NB4 (cell line): ENCODE results near the gene CHPF.

Experiments used
- MYC ChIP-seq: IDR thresholded peaks from 2 replicates; pipeline ENCODE4 v1.6.1; 2011; ENCODE audit warnings: low read depth, low read length
- TF ChIP-seq, protein P1 (sequence below): IDR thresholded peaks from one replicate; pipeline ENCODE4 v1.5.1; 2012; ENCODE audit warnings: low read depth, low read length

DNA sequence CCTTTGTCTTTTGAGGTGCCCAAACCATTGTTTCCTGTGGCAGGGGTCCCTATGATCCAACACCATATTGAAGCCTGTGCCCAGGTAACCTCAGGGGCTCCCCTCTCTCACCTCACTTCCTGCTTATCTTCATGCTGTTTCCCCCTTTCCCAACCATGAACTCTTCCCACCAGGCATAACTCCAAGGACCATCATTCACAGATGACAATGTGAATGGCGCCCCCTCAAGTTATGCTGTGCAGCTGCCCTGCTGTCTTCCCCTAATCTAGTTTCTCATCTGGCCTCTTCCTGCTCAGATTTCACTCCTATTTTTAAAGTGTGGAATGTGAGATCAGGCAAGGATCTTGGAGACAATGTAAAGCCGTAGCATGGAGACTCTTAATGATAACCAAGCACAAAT is 43.5 kb downstream of the CHPF start:
- TF ChIP-seq, protein P1, sequence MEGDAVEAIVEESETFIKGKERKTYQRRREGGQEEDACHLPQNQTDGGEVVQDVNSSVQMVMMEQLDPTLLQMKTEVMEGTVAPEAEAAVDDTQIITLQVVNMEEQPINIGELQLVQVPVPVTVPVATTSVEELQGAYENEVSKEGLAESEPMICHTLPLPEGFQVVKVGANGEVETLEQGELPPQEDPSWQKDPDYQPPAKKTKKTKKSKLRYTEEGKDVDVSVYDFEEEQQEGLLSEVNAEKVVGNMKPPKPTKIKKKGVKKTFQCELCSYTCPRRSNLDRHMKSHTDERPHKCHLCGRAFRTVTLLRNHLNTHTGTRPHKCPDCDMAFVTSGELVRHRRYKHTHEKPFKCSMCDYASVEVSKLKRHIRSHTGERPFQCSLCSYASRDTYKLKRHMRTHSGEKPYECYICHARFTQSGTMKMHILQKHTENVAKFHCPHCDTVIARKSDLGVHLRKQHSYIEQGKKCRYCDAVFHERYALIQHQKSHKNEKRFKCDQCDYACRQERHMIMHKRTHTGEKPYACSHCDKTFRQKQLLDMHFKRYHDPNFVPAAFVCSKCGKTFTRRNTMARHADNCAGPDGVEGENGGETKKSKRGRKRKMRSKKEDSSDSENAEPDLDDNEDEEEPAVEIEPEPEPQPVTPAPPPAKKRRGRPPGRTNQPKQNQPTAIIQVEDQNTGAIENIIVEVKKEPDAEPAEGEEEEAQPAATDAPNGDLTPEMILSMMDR: peak; percentile 54
- no peak for TF ChIP-seq MYC
